Astrocyte (in vitro differentiated cells and primary cell): ENCODE results near the gene CCDC91. TPM values are rescaled to one million over a fixed set of nuclear protein-coding genes. Genes with fewer than 3 reads are reported as not detected.

ENCODE experiments used
- DNase-seq: peaks from one replicate; pipeline ENCODE4 v3.0.0-alpha.2; 2010; ENCODE audit warnings: low read depth
- FAIRE-seq: peaks from 2 replicates; lab custom pipeline; 2011; peaks lifted over from hg19 to GRCh38; lab: Jason Lieb, UNC
- H2AFZ ChIP-seq: 2 replicates; pipeline ENCODE4 v1.6.0; 2012; ENCODE audit warnings: low read depth, low read length, inconsistent platforms
- H3K27ac ChIP-seq: 2 replicates; pipeline ENCODE4 v1.5.1; 2011; ENCODE audit warnings: low read depth, low read length, inconsistent platforms
- H3K27me3 ChIP-seq: 2 replicates; pipeline ENCODE4 v1.6.0; 2011; ENCODE audit warnings: low read length, inconsistent platforms; ENCODE audit not compliant: insufficient read depth
- H3K36me3 ChIP-seq: 2 replicates; pipeline ENCODE4 v1.5.1; 2011; ENCODE audit warnings: low read length, inconsistent platforms; ENCODE audit not compliant: insufficient read depth
- H3K4me1 ChIP-seq: 2 replicates; pipeline ENCODE4 v1.5.1; 2011; ENCODE audit warnings: low read length, inconsistent platforms; ENCODE audit not compliant: insufficient read depth
- H3K4me2 ChIP-seq: 2 replicates; pipeline ENCODE4 v1.6.0; 2012; ENCODE audit warnings: low read length, inconsistent platforms
- H3K4me3 ChIP-seq: 2 replicates; pipeline ENCODE4 v1.5.1; 2011; ENCODE audit warnings: low read depth, mild to moderate bottlenecking, low read length, inconsistent platforms; ENCODE audit not compliant: insufficient read depth
- H3K79me2 ChIP-seq: 2 replicates; pipeline ENCODE4 v1.6.0; 2012; ENCODE audit warnings: mild to moderate bottlenecking, low read length, inconsistent platforms; ENCODE audit not compliant: insufficient read depth
- H3K9ac ChIP-seq: 2 replicates; pipeline ENCODE4 v1.6.0; 2012; ENCODE audit warnings: mild to moderate bottlenecking, low read length, inconsistent platforms
- H3K9me3 ChIP-seq: 2 replicates; pipeline ENCODE4 v1.5.1; 2012; ENCODE audit warnings: low read depth, mild to moderate bottlenecking, low read length, inconsistent platforms; ENCODE audit not compliant: insufficient read depth
- H4K20me1 ChIP-seq: 2 replicates; pipeline ENCODE4 v1.6.0; 2012; ENCODE audit warnings: low read length, inconsistent platforms; ENCODE audit not compliant: insufficient read depth
- H3K27ac Mint-ChIP-seq: one replicate; pipeline ENCODE4 v1.8.0; 2021; ENCODE audit warnings: mild to moderate bottlenecking, mixed read lengths; ENCODE audit not compliant: unreplicated experiment
- H3K27me3 Mint-ChIP-seq: one replicate; pipeline ENCODE4 v1.8.0; 2021; ENCODE audit warnings: low read depth, mixed read lengths; ENCODE audit not compliant: unreplicated experiment
- H3K36me3 Mint-ChIP-seq: one replicate; pipeline ENCODE4 v1.8.0; 2021; ENCODE audit warnings: low read depth, mixed read lengths; ENCODE audit not compliant: unreplicated experiment
- H3K4me1 Mint-ChIP-seq: one replicate; pipeline ENCODE4 v1.8.0; 2021; ENCODE audit warnings: low read depth, mixed read lengths; ENCODE audit not compliant: unreplicated experiment
- H3K4me3 Mint-ChIP-seq: one replicate; pipeline ENCODE4 v1.8.0; 2021; ENCODE audit warnings: mild to moderate bottlenecking, moderate library complexity, mixed read lengths; ENCODE audit not compliant: unreplicated experiment
- H3K9me3 Mint-ChIP-seq: one replicate; pipeline ENCODE4 v1.8.0; 2021; ENCODE audit warnings: mild to moderate bottlenecking, mixed read lengths; ENCODE audit not compliant: unreplicated experiment
- EZH2 ChIP-seq: IDR thresholded peaks from 2 replicates; pipeline ENCODE4 v1.6.1; 2012; ENCODE audit warnings: mild to moderate bottlenecking, low read length, inconsistent platforms; ENCODE audit not compliant: insufficient read depth
- total RNA-seq: library from RNA; stranded (reverse); gene quantifications from 2 replicates; pipeline ENCODE4 v1.2.1, GENCODE V29; 2021
- TF ChIP-seq, protein P1 (sequence below): IDR thresholded peaks from 2 replicates; pipeline ENCODE4 v1.5.1; 2011; ENCODE audit warnings: low read depth, mild to moderate bottlenecking, inconsistent platforms, low read length, moderate library complexity; ENCODE audit not compliant: insufficient read depth

Gene CCDC91
- total RNA-seq, 1 donor from 2014 or later: 19.3 TPM

DNA sequence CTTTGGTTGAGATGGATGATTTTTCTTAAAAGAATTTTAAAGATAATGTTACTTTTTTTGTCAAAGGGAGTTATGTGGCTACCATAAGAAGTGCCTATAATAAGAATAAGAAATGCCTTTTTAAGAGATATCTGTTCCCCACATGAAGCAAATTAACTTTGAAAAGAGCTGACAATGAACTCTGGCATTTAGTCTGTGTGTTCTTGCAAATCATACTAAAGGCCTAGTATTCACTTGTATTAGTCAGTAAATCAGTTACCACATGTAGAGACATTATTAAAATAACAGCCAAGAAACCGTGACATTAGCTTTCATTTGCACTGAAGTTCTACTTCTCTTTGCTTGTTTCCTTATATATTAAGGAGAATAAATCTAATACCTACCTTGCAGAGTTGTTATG is 296.3 kb downstream of the CCDC91 start:
- Histone ChIP-seq H4K20me1 (no peaks in the 10 kb centered on the region), H3K36me3 (peaks cover 2% of the 10 kb centered on the region), H3K4me3 (no peak overlapping the region), H3K9ac (no peak overlapping the region), H2AFZ (no peak overlapping the region), H3K4me2 (no peak overlapping the region), H3K27me3 (no peaks in the 10 kb centered on the region), H3K4me1 (no peaks in the 10 kb centered on the region), H3K27ac (no peak overlapping the region), H3K79me2 (no peaks in the 10 kb centered on the region), H3K9me3 (no peaks in the 10 kb centered on the region)
- Mint-ChIP-seq H3K27ac (no peak overlapping the region), H3K4me1 (peaks cover 16% of the 10 kb centered on the region), H3K9me3 (no peaks in the 10 kb centered on the region), H3K36me3 (no peaks in the 10 kb centered on the region), H3K4me3 (no peak overlapping the region), H3K27me3 (no peaks in the 10 kb centered on the region)
- DNase-seq (peak; percentile 49), FAIRE-seq (peak; percentile 59)
- TF ChIP-seq EZH2: no peak
- TF ChIP-seq, protein P1, sequence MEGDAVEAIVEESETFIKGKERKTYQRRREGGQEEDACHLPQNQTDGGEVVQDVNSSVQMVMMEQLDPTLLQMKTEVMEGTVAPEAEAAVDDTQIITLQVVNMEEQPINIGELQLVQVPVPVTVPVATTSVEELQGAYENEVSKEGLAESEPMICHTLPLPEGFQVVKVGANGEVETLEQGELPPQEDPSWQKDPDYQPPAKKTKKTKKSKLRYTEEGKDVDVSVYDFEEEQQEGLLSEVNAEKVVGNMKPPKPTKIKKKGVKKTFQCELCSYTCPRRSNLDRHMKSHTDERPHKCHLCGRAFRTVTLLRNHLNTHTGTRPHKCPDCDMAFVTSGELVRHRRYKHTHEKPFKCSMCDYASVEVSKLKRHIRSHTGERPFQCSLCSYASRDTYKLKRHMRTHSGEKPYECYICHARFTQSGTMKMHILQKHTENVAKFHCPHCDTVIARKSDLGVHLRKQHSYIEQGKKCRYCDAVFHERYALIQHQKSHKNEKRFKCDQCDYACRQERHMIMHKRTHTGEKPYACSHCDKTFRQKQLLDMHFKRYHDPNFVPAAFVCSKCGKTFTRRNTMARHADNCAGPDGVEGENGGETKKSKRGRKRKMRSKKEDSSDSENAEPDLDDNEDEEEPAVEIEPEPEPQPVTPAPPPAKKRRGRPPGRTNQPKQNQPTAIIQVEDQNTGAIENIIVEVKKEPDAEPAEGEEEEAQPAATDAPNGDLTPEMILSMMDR: no peak

DNA sequence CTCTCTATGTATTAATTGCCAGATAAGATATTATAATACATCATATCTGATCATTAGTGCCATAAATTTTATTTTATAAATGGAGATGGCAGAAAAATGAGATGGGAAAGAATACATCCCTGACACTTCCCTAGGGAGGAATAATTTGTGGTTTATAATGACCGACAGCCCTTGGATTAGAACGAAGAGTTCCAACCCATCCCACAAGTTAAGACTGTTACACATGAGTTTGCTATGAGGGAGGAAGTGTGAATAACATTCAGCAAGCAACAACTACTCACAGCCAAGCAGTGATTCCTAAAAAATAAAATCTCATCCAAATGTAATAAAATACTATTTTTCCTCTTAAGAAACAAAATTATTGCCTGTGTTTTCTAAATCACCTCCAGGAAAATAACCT is 299.0 kb downstream of the CCDC91 start:
- no peak for TF ChIP-seq EZH2
- TF ChIP-seq, protein P1: no peak
- DNase-seq (peak; percentile 69), FAIRE-seq (peak; percentile 74)
- H4K20me1 ChIP-seq: no peaks in the 10 kb centered on the region
- H3K9me3 ChIP-seq: no peaks in the 10 kb centered on the region
- H3K27ac ChIP-seq: no peak overlapping the region
- H3K9ac ChIP-seq: no peak overlapping the region
- H3K27me3 ChIP-seq: no peaks in the 10 kb centered on the region
- H3K36me3 Mint-ChIP-seq: no peaks in the 10 kb centered on the region
- no peaks in the 10 kb centered on the region for H3K4me1 ChIP-seq
- no peaks in the 10 kb centered on the region for H3K9me3 Mint-ChIP-seq
- peaks cover 2% of the 10 kb centered on the region for H3K36me3 ChIP-seq
- H2AFZ ChIP-seq: no peak overlapping the region
- no peaks in the 10 kb centered on the region for H3K27me3 Mint-ChIP-seq
- peak overlapping the region; percentile 69 for H3K4me3 Mint-ChIP-seq
- no peak overlapping the region for H3K4me3 ChIP-seq
- peak overlapping the region; percentile 88 for H3K27ac Mint-ChIP-seq
- H3K79me2 ChIP-seq: no peaks in the 10 kb centered on the region
- H3K4me1 Mint-ChIP-seq: peaks cover 16% of the 10 kb centered on the region
- H3K4me2 ChIP-seq: no peak overlapping the region

DNA sequence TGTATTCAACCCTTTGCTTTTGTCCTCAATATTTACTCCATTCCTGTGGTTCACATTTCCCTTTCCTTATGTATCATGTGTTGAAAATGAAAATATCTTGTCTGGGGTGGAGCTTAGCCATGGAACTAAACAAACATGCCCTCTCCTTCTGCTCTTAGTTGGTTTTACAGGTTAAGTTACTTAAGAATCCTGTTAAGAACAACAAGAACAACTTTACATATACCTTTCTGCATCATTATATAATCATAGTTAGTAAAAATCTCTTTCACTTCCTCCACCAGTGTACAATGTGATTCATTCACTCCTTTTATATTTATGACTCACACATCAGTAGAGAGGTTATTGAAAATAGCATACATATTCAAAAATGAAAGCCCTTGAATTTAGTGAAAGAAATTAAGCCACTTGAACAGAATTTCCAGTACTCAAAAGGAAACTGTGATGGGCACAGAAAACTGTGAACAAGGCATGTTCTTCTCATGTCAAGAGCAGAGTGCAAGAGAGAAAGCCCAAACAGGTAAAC is 307.7 kb downstream of the CCDC91 start:
- Mint-ChIP-seq H3K9me3 (peaks cover 5% of the 10 kb centered on the region), H3K4me3 (no peak overlapping the region), H3K27me3 (no peaks in the 10 kb centered on the region), H3K36me3 (peaks cover 1% of the 10 kb centered on the region), H3K4me1 (peaks cover 6% of the 10 kb centered on the region), H3K27ac (no peak overlapping the region)
- Histone ChIP-seq H3K79me2 (no peaks in the 10 kb centered on the region), H3K27me3 (no peaks in the 10 kb centered on the region), H3K4me1 (peaks cover 9% of the 10 kb centered on the region), H3K36me3 (no peaks in the 10 kb centered on the region), H3K9ac (no peak overlapping the region), H3K27ac (no peak overlapping the region), H2AFZ (no peak overlapping the region), H3K9me3 (no peaks in the 10 kb centered on the region), H4K20me1 (no peaks in the 10 kb centered on the region), H3K4me2 (peak overlapping the region; percentile 24), H3K4me3 (no peak overlapping the region)
- no peak for TF ChIP-seq EZH2
- TF ChIP-seq, protein P1: no peak
- DNase-seq (peak; percentile 60), FAIRE-seq (peak; percentile 64)
